Adipocyte (in vitro differentiated cells): Measurements from ENCODE around the gene SASH3.
"Not testable (repeated sequence)": the region's sequence is repeated elsewhere in the genome, so short reads cannot be mapped to it uniquely, and the experiment has no call there.

Experiments used
- DNase-seq: peaks from one replicate; pipeline ENCODE4 v3.0.0-alpha.2; 2015; ENCODE audit warnings: low read depth
- H3K27me3 ChIP-seq: replicated peaks from 2 replicates; pipeline ENCODE4 v1.7.0; 2013; ENCODE audit warnings: mild to moderate bottlenecking, low read length, moderate library complexity; ENCODE audit not compliant: control insufficient read depth, insufficient read depth
- H3K36me3 ChIP-seq: 2 replicates; pipeline ENCODE4 v1.7.0; 2013; ENCODE audit warnings: low read length, mild to moderate bottlenecking, moderate library complexity; ENCODE audit not compliant: control insufficient read depth, insufficient read depth, severe bottlenecking
- H3K4me1 ChIP-seq: 2 replicates; pipeline ENCODE4 v1.7.0; 2013; ENCODE audit warnings: mild to moderate bottlenecking, low read length, moderate library complexity; ENCODE audit not compliant: control insufficient read depth, insufficient read depth
- H3K4me3 ChIP-seq: 2 replicates; pipeline ENCODE4 v1.7.0; 2013; ENCODE audit warnings: mild to moderate bottlenecking, low read length, moderate library complexity
- H3K9ac ChIP-seq: 2 replicates; pipeline ENCODE4 v1.7.0; 2013; ENCODE audit warnings: mild to moderate bottlenecking, low read length, moderate library complexity
- H3K9me3 ChIP-seq: 2 replicates; pipeline ENCODE4 v1.7.0; 2013; ENCODE audit warnings: mild to moderate bottlenecking, low read length, moderate library complexity; ENCODE audit not compliant: control insufficient read depth

SASH3 gene

DNA sequence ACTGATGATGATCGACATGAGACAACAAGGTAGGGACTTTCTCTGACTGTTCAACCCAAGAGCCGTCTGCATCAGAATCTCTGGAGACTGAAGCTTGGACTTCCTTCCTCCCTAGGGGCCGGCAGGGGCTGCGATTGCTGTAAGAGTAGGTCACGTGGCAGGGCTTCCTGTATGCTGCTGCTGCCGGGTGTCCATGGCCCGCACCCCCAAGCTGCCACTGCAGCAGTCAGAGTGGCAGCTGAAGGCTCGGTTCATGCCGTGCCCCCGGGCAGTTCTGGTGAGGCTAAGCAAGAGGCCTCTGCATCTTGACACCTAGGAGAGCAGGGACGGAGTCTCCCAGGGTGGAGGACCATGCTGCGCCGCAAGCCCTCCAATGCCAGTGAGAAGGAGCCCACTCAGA lies at the start of gene SASH3:
TSS of gene SASH3 (plus strand) at position 203 of the 400 bp plus-strand sequence. CDS start at position 352, 149 bp downstream.
- Histone ChIP-seq H3K9me3 (no peaks in the 10 kb centered on the region), H3K4me3 (no peak within 1 kb of the TSS), H3K36me3 (no peaks in the 10 kb centered on the region), H3K9ac (no peak within 1 kb of the TSS), H3K27me3 (peaks cover 26% of the 10 kb centered on the region), H3K4me1 (no peaks in the 10 kb centered on the region)
- DNase-seq = no peak

DNA sequence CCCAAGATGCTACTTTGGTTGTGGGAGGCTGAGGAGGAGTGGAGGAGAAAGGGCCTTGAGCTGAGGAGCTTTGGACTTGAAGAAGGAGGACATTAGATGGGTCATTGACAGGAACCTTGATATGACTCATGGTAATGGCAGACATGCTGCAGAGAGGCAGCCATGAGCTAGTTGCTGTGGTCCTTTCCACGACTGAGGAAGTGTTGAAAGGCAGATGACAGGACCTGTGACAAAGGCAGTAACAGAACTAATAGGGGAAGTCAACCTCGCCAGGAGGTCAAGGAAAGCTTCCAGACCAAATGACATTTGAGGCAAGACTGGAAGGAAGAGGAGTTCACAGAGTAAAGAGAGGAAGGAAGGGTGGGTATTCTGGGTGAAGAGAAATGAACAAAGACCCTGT lies 48.5 kb upstream of the SASH3 start:
- peaks cover 5% of the 10 kb centered on the region for H3K9me3 ChIP-seq
- H3K4me3 ChIP-seq = no peak overlapping the region
- no peaks in the 10 kb centered on the region for H3K36me3 ChIP-seq
- H3K4me1 ChIP-seq = no peaks in the 10 kb centered on the region
- no peak overlapping the region for H3K9ac ChIP-seq
- peaks cover 20% of the 10 kb centered on the region for H3K27me3 ChIP-seq
- no peak for DNase-seq

DNA sequence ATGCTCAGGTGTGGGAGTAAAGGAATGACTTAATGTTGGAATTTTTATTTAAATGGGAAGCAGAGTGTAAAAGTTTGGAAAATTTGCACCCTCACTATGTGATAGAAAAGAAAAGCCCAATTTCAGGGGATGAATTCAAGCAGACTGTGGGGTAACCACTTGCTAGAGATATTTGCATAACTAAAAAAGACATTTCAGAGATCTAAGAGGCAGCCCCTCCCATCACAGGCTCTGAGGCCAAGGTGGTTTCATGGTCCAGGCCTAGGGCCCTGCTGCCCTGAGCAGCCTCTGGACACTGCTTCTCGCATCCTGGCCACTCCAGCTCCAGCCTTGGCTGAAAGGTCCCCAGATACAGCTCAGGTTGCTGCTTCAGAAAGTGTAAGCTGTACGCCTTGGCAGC lies 46.9 kb upstream of the SASH3 start:
- no peaks in the 10 kb centered on the region for H3K36me3 ChIP-seq

DNA sequence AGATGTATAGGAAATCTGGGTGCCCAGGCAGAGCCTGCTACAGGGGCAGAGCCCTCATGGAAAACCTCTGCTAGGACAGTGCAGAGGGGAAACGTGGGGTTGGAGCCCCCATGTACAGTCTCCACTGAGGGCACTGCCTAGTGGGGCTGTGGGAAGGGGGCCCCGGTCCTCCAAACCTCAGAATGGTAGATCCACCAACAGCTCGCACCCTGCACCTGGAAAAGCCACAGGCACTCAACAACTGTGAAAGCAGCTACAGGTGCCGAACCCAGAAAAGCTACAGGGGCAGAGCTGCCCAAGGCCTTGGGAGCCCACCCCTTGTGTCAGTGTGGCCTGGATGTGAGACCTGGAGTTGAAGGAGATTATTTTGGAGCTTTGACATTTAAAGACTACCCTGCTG lies 46.4 kb upstream of the SASH3 start:
- Histone ChIP-seq H3K27me3 (peaks cover 16% of the 10 kb centered on the region), H3K4me3 (no peak overlapping the region), H3K36me3 (no peaks in the 10 kb centered on the region), H3K4me1 (peaks cover 11% of the 10 kb centered on the region), H3K9ac (no peak overlapping the region), H3K9me3 (peaks cover 5% of the 10 kb centered on the region)
- DNase-seq = no peak

More for the DNA sequence above, 46.9 kb upstream of the SASH3 start:
- H3K9me3 ChIP-seq = peaks cover 5% of the 10 kb centered on the region
- no peak for DNase-seq
- H3K27me3 ChIP-seq = peaks cover 16% of the 10 kb centered on the region
- no peak overlapping the region for H3K9ac ChIP-seq
- peaks cover 6% of the 10 kb centered on the region for H3K4me1 ChIP-seq
- H3K4me3 ChIP-seq = no peak overlapping the region

DNA sequence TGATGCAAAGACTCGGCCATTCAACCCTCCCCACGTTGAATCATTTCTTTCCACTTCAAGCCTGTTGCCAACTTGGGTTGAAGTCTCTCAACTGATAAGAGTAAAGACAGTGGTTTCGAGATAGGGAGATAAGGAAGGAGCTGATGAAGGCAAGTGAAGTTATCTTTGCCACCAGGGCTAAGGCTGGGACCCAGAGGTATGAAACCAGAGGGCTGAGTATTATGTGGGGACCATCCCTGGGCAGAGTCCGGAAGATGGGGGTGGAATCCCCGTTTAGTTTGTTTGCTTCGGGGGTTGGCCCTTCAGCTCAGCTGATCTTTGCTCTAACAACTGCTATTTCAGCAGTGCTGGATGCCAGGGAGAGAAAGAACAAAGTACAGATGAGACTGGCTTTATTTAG lies 43.3 kb upstream of the SASH3 start:
- Histone ChIP-seq H3K9me3 (peaks cover 5% of the 10 kb centered on the region), H3K4me1 (peaks cover 28% of the 10 kb centered on the region), H3K27me3 (peaks cover 9% of the 10 kb centered on the region), H3K4me3 (no peak overlapping the region), H3K9ac (no peak overlapping the region), H3K36me3 (no peaks in the 10 kb centered on the region)
- no peak for DNase-seq

DNA sequence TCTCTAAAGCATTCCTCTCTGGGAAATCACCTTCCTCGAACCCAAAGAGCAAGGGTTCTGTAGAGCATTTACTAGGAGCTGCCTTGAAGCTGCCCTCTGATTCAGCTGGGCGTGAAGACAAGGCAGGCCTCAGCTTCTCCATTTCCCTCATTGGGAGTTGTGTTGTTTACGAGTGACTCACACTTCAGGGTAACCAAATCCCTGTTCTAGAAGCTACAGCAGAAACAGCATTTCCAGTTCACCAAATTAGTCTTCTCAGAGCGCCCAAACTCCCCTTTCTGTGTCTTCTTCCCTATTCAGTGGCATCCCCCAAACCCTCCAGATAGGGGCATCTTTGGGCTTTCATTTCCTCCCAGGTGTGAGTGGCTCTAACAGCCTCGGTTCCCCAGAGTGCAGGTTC lies 41.8 kb upstream of the SASH3 start:
- peak; percentile 52 for DNase-seq

DNA sequence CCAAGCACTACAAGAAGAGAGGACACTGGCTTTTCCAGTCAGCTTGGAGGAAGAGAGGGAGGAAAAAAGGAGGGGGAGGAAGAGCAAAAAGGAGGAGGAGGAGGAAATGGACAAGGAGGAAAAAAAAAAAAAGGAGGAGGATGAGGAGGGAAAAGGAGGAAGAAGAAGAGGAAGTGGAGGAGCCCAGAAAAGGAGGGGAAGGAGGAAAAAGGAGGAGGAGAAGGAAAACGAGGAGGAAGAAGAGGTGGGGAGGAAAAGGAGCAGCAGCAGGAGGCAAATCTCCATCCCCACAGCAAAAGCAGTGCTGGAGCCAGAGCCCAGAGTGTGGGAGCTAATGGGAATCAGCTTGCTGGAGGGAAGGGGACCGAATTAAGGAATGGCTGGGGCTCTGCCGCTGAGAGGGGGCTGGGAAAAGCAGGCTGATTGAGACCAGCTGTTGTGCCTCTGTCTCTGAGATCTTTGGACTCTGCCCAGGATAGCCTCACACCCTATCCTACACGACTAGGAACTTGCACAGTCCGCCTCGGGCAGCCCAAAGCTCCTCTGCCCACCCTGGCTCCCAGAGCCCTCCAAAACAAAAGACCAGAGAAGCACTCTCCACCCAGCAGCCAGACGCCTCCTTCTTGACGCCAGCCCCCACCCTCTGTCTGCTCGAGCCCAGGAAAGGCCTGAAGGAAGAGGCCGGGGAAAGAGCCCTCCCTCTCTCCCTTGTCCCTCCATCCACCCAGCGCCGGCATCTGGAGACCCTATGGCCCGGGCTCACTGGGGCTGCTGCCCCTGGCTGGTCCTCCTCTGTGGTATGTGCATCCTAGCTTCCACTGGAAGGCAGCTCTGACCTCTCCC lies 41.1 kb upstream of the SASH3 start, which contains the start of gene XPNPEP2:
TSS of gene XPNPEP2 (plus strand) at position 514 of the 843 bp plus-strand sequence. CDS start at position 749, 235 bp downstream.
- H3K27me3 ChIP-seq = peaks cover 9% of the 10 kb centered on the region
- peak within 1 kb of the TSS; percentile 81 for H3K9ac ChIP-seq
- H3K9me3 ChIP-seq = peaks cover 5% of the 10 kb centered on the region
- peak within 1 kb of the TSS; percentile 51 for H3K4me3 ChIP-seq
- peaks cover 28% of the 10 kb centered on the region for H3K4me1 ChIP-seq
- DNase-seq = peak; percentile 70
- H3K36me3 ChIP-seq = no peaks in the 10 kb centered on the region

More for the DNA sequence above, 41.8 kb upstream of the SASH3 start:
- Histone ChIP-seq H3K4me1 (peaks cover 28% of the 10 kb centered on the region), H3K4me3 (peak overlapping the region; percentile 25), H3K9me3 (peaks cover 5% of the 10 kb centered on the region), H3K27me3 (peaks cover 9% of the 10 kb centered on the region), H3K36me3 (no peaks in the 10 kb centered on the region), H3K9ac (peak overlapping the region; percentile 81)

DNA sequence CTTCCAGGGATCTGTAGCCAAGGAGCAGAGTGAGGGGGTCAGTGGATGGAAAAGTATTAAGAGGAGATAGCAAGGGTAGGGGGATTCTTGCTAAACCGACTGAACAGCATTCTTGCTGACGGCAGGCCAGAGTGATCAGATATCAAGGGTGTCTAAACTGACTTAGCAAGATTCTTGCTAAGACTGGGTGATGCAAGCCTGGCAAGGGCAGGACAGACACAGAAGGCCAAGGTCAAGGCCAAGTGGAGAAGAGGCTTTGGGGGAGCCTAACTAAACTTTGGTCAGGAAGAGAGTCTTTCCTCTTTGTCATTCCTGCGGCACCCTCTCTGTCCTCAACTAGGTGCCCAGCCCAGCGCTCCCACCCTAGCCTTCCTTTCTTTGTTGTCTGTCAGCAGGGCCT lies 40.2 kb upstream of the SASH3 start:
- Histone ChIP-seq H3K36me3 (no peaks in the 10 kb centered on the region), H3K4me3 (peak overlapping the region; percentile 51), H3K9me3 (peaks cover 5% of the 10 kb centered on the region), H3K9ac (peak overlapping the region; percentile 81), H3K4me1 (peaks cover 28% of the 10 kb centered on the region), H3K27me3 (peaks cover 15% of the 10 kb centered on the region)
- DNase-seq = peak; percentile 21

DNA sequence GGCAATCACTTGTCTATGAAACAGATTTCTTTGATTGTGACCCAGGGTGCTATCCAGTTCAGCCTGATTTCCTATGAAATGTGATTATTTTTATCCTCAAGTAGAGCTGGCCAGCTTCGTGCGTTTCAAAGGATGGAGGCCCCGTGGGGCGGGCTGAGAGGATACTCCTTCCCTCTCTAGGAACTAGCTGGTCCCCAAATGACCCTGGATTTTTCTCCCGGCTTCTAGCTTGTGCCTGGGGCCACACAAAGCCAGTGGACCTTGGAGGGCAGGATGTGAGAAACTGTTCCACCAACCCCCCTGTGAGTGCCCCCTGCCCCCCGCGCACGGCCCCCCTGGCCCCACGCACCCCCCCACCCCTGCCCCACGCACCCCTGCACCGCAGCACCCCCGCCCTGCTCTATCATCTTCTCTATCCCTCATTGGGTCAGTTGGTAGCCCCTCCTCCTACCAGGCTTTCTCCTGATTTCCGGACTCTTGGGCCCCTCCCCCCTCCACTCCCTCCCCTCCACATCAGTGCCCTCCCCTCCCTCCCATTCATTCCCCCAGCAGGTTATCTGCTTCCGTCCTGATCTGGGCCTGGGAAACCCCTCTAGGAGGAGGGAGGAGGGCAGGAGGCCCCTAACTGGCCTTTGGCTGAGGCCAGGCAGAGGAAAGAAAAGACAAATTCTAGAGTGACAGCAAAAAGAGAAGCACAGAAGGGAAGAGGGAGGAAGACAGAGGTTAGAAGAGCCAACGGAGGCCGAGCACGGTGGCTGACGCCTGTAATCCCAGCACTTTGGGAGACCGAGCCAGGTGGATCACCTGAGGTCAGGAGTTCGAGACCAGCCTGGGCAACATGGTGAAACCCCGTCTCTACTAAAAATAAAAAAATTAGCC lies 37.6 kb upstream of the SASH3 start:
- Histone ChIP-seq H3K9ac (no peak overlapping the region), H3K4me1 (peaks cover 36% of the 10 kb centered on the region), H3K4me3 (no peak overlapping the region), H3K9me3 (no peaks in the 10 kb centered on the region), H3K36me3 (no peaks in the 10 kb centered on the region), H3K27me3 (peaks cover 13% of the 10 kb centered on the region)
- DNase-seq = no peak

DNA sequence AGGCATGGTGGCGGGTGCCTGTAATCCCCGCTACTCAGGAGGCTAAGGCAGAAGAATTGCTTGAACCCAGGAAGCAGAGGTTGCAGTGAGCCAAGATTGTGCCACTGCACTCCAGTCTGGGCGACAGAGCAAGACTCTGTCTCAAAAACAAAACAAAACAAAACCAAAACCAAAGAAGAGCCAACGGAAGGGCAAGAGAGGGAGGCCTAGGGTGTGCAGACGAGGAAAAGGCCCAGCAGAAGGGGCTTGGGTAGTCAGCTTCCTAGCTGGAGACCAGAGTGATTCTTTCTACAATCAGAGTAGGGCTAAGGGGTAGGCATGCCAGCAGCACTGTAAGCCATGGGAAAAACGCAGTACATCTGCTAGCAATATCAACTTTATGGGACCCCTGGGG lies 37.0 kb upstream of the SASH3 start:
- peaks cover 37% of the 10 kb centered on the region for H3K4me1 ChIP-seq
- not testable (repeated sequence) for H3K4me3 ChIP-seq, H3K36me3 ChIP-seq, H3K9ac ChIP-seq, DNase-seq, H3K9me3 ChIP-seq
- peaks cover 13% of the 10 kb centered on the region for H3K27me3 ChIP-seq

DNA sequence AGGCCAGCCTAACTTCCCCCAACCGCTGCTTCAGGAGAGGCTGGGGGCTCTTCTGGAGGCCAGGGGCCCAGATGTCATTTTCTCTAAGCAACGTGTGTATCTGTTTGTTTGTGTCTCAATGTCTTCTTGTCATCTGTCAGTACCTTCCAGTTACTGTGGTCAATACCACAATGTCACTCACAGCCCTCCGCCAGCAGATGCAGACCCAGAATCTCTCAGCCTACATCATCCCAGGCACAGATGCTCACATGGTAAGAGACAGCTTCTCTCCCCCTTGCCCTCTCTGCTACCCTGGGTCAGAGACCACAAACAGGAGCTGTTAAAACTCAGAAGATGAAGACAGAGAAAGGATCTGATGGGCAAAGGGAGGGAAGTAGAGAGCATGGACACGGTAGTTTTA lies 35.9 kb upstream of the SASH3 start:
- H3K9ac ChIP-seq = no peak overlapping the region
- peaks cover 13% of the 10 kb centered on the region for H3K27me3 ChIP-seq
- peaks cover 33% of the 10 kb centered on the region for H3K4me1 ChIP-seq
- H3K4me3 ChIP-seq = no peak overlapping the region
- H3K36me3 ChIP-seq = no peaks in the 10 kb centered on the region
- no peak for DNase-seq
- no peaks in the 10 kb centered on the region for H3K9me3 ChIP-seq
